ENCODE results near the gene SMG7.

DNA sequence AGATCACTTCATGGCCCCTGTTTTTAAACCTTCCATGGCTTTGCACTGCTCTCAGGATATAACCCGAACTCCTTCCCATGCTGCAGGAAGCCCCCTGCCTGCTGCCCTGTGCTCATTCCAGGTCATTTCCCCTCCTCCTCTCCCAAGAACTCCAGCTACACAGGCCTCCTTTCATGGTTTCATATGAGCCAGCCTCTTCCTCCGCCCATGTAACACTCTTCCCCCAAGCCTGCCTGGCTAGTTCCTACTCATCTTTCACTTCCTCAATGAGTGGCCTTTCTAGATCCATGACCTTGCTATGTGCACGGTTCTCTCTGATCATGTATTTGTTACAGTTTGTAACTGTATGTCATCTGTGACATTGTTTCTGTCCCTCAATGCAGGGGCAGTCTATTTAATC lies 121.1 kb downstream of the SMG7 start:
- TF ChIP-seq, protein P1, sequence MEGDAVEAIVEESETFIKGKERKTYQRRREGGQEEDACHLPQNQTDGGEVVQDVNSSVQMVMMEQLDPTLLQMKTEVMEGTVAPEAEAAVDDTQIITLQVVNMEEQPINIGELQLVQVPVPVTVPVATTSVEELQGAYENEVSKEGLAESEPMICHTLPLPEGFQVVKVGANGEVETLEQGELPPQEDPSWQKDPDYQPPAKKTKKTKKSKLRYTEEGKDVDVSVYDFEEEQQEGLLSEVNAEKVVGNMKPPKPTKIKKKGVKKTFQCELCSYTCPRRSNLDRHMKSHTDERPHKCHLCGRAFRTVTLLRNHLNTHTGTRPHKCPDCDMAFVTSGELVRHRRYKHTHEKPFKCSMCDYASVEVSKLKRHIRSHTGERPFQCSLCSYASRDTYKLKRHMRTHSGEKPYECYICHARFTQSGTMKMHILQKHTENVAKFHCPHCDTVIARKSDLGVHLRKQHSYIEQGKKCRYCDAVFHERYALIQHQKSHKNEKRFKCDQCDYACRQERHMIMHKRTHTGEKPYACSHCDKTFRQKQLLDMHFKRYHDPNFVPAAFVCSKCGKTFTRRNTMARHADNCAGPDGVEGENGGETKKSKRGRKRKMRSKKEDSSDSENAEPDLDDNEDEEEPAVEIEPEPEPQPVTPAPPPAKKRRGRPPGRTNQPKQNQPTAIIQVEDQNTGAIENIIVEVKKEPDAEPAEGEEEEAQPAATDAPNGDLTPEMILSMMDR (IDR thresholded peaks at IDR 0.05 in 2 of 3, conservative IDR thresholded peaks at IDR 0.05 in 1 of 3; ENCODE audit: borderline replicate concordance in 1 of 3, insufficient read depth in 1 of 3, low read depth in 2 of 3, low read length in 2 of 3) = no peak
- TF ChIP-seq ZNF274 (IDR thresholded peaks at IDR 0.05; ENCODE audit: low read depth, low read length) (no peak), POLR2AphosphoS5 (IDR thresholded peaks at IDR 0.05; ENCODE audit: low read depth, low read length) (no peak), JUND (IDR thresholded peaks at IDR 0.05) (no peak), POLR2A (IDR thresholded peaks at IDR 0.05; ENCODE audit: borderline replicate concordance, extremely low read depth, insufficient read depth, insufficient read length) (no peak), YY1 (IDR thresholded peaks at IDR 0.05; ENCODE audit: extremely low read depth, insufficient replicate concordance, low read depth, low read length) (no peak), RAD21 (IDR thresholded peaks at IDR 0.05; ENCODE audit: low read depth) (no peak), CEBPB (IDR thresholded peaks at IDR 0.05; ENCODE audit: low read depth) (no peak), SIN3A (IDR thresholded peaks at IDR 0.05; ENCODE audit: low read depth) (no peak), FOSL1 (IDR thresholded peaks at IDR 0.05; ENCODE audit: low read depth) (no peak)
- TF ChIP-seq, protein P2, sequence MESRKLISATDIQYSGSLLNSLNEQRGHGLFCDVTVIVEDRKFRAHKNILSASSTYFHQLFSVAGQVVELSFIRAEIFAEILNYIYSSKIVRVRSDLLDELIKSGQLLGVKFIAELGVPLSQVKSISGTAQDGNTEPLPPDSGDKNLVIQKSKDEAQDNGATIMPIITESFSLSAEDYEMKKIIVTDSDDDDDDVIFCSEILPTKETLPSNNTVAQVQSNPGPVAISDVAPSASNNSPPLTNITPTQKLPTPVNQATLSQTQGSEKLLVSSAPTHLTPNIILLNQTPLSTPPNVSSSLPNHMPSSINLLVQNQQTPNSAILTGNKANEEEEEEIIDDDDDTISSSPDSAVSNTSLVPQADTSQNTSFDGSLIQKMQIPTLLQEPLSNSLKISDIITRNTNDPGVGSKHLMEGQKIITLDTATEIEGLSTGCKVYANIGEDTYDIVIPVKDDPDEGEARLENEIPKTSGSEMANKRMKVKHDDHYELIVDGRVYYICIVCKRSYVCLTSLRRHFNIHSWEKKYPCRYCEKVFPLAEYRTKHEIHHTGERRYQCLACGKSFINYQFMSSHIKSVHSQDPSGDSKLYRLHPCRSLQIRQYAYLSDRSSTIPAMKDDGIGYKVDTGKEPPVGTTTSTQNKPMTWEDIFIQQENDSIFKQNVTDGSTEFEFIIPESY (IDR thresholded peaks at IDR 0.05; ENCODE audit: extremely low read depth, insufficient replicate concordance, low read length) = no peak
- TF ChIP-seq, protein P3, sequence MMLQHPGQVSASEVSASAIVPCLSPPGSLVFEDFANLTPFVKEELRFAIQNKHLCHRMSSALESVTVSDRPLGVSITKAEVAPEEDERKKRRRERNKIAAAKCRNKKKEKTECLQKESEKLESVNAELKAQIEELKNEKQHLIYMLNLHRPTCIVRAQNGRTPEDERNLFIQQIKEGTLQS (IDR thresholded peaks at IDR 0.05) = no peak
- TF ChIP-seq, protein P4, sequence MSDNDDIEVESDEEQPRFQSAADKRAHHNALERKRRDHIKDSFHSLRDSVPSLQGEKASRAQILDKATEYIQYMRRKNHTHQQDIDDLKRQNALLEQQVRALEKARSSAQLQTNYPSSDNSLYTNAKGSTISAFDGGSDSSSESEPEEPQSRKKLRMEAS (IDR thresholded peaks at IDR 0.05) = no peak
- TF ChIP-seq, protein P5, sequence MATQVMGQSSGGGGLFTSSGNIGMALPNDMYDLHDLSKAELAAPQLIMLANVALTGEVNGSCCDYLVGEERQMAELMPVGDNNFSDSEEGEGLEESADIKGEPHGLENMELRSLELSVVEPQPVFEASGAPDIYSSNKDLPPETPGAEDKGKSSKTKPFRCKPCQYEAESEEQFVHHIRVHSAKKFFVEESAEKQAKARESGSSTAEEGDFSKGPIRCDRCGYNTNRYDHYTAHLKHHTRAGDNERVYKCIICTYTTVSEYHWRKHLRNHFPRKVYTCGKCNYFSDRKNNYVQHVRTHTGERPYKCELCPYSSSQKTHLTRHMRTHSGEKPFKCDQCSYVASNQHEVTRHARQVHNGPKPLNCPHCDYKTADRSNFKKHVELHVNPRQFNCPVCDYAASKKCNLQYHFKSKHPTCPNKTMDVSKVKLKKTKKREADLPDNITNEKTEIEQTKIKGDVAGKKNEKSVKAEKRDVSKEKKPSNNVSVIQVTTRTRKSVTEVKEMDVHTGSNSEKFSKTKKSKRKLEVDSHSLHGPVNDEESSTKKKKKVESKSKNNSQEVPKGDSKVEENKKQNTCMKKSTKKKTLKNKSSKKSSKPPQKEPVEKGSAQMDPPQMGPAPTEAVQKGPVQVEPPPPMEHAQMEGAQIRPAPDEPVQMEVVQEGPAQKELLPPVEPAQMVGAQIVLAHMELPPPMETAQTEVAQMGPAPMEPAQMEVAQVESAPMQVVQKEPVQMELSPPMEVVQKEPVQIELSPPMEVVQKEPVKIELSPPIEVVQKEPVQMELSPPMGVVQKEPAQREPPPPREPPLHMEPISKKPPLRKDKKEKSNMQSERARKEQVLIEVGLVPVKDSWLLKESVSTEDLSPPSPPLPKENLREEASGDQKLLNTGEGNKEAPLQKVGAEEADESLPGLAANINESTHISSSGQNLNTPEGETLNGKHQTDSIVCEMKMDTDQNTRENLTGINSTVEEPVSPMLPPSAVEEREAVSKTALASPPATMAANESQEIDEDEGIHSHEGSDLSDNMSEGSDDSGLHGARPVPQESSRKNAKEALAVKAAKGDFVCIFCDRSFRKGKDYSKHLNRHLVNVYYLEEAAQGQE (IDR thresholded peaks at IDR 0.05; ENCODE audit: low read depth) = no peak
